Tibial artery (tissue), 4 donors: ENCODE data around the gene CCDC57.

Experiments used
- DNase-seq, 2 donors: peaks; one replicate each; pipeline ENCODE4 v3.0.0-alpha.2; 2019
- H3K27ac ChIP-seq, 2 donors: fragments of 200-600 bp; sonication (generic) in 1 of 2; 1 replicate in 1 of 2; 2 replicates in 1 of 2; pipeline ENCODE4 v1.5.1; 2018 to 2019; ENCODE audit warnings: mild to moderate bottlenecking in 1 of 2
- H3K27me3 ChIP-seq, 2 donors: fragments of 200-600 bp; sonication (generic) in 1 of 2; one replicate each; pipeline versions ENCODE4 v1.5.1 to v1.6.0; 2016 to 2019
- H3K36me3 ChIP-seq, 3 donors: fragments of 200-600 bp; sonication (generic) in 2 of 3; one replicate each; pipeline ENCODE4 v1.5.1; 2016 to 2019; ENCODE audit warnings: mild to moderate bottlenecking in 2 of 3
- H3K4me1 ChIP-seq, 4 donors: fragments of 200-600 bp; sonication (generic) in 2 of 4; 1 replicate in 3 of 4; 2 replicates in 1 of 4; pipeline ENCODE4 v1.5.1; 2016 to 2019
- H3K4me3 ChIP-seq, 2 donors: fragments of 200-600 bp; sonication (generic) in 1 of 2; 1 replicate in 1 of 2; 2 replicates in 1 of 2; pipeline ENCODE4 v1.5.1; 2018 to 2019; ENCODE audit warnings: mild to moderate bottlenecking in 2 of 2
- H3K9me3 ChIP-seq, 3 donors: fragments of 200-600 bp; sonication (generic) in 1 of 3; one replicate each; pipeline ENCODE4 v1.5.1; 2016 to 2019
- CTCF ChIP-seq, 2 experiments: fragments of 200-600 bp in 1 of 2; fragments of 450-650 bp in 1 of 2; IDR thresholded peaks; one replicate each; pipeline ENCODE4 v1.5.1; 2017 to 2019; ENCODE audit warnings: antibody characterized with exemption in 2 of 2, mild to moderate bottlenecking in 1 of 2, moderate library complexity in 1 of 2
- intact Hi-C: fragments of 100-400 bp; cut with DNase I; formaldehyde crosslinking; loops from one replicate; pipeline ENCODE4 v1.15.0; 2023; ENCODE audit warnings: low total_unique reads

The CCDC57 gene

GRCh38 chr17:82120148-82120547 is 92.5 kb downstream of the CCDC57 start:
- no peaks in the 10 kb centered on the region for H3K9me3 ChIP-seq
- H3K4me3 ChIP-seq, result no peak overlapping the region
- TF ChIP-seq CTCF (IDR thresholded peaks at IDR 0.05), result no peak
- no peaks in the 10 kb centered on the region for H3K4me1 ChIP-seq
- no peak overlapping the region for H3K27ac ChIP-seq
- no peak for DNase-seq
- H3K36me3 ChIP-seq, result peaks cover 0 to 31% (median 0%) of the 10 kb centered on the region in 3 donors
- intact Hi-C loops, result no loop called here
- H3K27me3 ChIP-seq, result no peaks in the 10 kb centered on the region

DNA sequence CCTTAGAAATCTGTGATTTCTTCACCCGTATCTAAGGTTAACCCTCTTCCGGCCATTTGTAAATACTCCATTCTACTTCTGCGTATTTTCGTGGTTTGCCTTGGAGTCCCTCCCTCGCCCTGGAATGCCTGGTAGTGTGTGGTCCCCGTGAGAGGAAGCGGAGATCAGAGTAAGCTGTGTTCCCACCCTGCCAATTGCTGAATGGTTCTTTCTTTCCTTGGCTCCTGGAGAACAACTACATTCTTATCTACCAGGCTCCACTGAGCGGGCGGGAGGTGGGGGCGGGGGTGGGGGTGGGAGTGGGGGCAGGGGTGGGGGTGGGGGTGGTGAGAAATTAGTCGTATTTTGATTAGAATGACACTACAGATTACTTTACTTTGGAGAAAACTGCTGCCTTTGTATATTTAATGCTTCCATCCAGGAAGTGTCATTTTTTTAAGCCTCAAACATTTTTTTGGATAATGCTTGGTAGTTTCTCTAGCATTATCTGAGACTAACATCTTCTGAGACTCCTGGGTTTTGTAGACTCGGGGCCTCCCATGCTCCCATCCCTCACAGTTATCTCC is 93.7 kb downstream of the CCDC57 start:
- intact Hi-C loops, result no loop called here
- no peaks in the 10 kb centered on the region for H3K4me1 ChIP-seq
- H3K9me3 ChIP-seq, result no peaks in the 10 kb centered on the region
- H3K4me3 ChIP-seq, result no peak overlapping the region
- no peak for DNase-seq
- peaks cover 0 to 31% (median 9%) of the 10 kb centered on the region in 3 donors for H3K36me3 ChIP-seq
- no peaks in the 10 kb centered on the region for H3K27me3 ChIP-seq
- TF ChIP-seq CTCF (IDR thresholded peaks at IDR 0.05), result no peak
- H3K27ac ChIP-seq, result no peak overlapping the region

GRCh38 chr17:82118168-82118814 is 94.4 kb downstream of the CCDC57 start:
- Histone ChIP-seq H3K4me3 (no peak overlapping the region), H3K36me3 (peaks cover 2 to 38% (median 15%) of the 10 kb centered on the region in 3 donors), H3K27ac (no peak overlapping the region), H3K4me1 (no peaks in the 10 kb centered on the region), H3K9me3 (no peaks in the 10 kb centered on the region), H3K27me3 (no peaks in the 10 kb centered on the region)
- no peak for DNase-seq
- TF ChIP-seq CTCF (IDR thresholded peaks at IDR 0.05), result no peak
- intact Hi-C loops, result no loop called here

DNA sequence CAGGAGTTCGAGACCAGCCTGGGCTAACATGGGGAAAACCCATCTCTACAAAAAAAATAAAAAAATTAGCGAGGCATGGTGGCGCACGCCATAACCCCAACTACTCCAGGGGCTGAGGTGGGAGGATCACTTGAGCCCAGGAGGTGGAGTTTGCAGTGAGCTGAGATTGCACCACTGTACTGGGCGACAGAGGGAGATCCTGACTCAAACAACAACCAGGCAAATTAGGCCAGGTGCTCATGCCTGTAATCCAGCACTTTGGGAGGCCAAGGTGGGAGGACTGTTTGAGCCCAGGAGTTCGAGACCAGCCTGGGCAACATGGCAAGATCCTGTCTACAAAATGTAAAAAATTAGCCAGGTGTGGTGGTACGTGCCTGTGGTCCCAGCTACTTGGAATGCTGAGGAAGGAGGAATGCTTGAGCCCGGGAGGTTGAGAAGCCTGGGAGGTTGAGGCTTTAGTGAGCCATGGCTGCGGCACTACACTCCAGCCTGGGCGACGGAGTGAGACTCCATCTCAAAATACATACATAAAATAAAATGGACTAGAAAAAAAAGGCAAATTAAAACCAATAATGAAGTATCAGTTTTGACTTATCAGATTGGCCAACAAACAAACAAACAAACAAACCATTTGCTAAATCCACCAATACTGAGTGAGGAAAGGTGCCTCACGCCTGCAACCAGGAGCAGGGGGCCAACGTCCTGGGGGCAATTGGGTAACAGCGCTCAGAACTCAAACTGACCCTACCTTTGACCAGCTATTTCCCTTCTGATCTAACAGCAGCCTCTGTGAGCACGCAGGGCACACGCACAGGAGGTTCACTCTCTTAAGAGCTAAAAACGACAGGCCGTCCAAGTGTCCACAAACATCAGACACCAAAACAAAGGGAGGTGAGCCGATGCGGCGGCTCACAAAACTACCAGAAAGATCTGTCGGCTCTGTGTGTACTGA is 95.2 kb downstream of the CCDC57 start:
- H3K9me3 ChIP-seq, result no peaks in the 10 kb centered on the region
- no peaks in the 10 kb centered on the region for H3K27me3 ChIP-seq
- H3K4me3 ChIP-seq, result no peak overlapping the region
- no peak overlapping the region for H3K27ac ChIP-seq
- DNase-seq, result no peak
- peaks cover 3 to 45% (median 18%) of the 10 kb centered on the region in 3 donors for H3K36me3 ChIP-seq
- no peak for TF ChIP-seq CTCF (IDR thresholded peaks at IDR 0.05)
- intact Hi-C loops, result no loop called here
- no peaks in the 10 kb centered on the region for H3K4me1 ChIP-seq

- no peak for TF ChIP-seq CTCF (IDR thresholded peaks at IDR 0.05)
- intact Hi-C loops, result no loop called here
- DNase-seq, result no peak
- Histone ChIP-seq H3K4me3 (no peak overlapping the region), H3K27me3 (no peaks in the 10 kb centered on the region), H3K9me3 (no peaks in the 10 kb centered on the region), H3K36me3 (peaks cover 3 to 41% (median 18%) of the 10 kb centered on the region in 3 donors), H3K4me1 (no peaks in the 10 kb centered on the region), H3K27ac (no peak overlapping the region)
Observed at GRCh38 chr17:82116246-82116645, 96.4 kb downstream of the CCDC57 start.
